ENCODE measurements around the gene DPH5. TPM values are rescaled to one million over a fixed set of nuclear protein-coding genes. Genes with fewer than 3 reads are reported as not detected.

The DPH5 gene
- total RNA-seq, 1 donor from 2014 or later: 22.1 TPM

DNA sequence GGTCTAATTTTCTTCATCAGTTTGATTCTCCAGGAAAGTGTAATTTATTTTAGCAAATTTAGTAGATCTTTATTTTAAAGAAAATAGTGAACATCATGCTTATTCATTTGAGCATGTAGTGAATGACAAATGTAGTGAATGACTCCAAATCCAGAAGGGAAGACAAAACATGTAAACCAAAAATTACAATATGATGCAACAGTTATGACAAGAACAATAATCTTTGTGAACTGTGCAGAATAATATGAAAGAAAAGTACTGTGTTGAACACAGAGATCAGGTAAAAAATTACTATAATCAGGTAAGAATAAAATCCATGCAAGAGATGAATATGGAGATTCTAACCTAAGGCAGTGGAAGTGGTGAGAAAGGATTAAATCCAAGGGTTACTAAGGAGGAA, 30.0 kb upstream of the DPH5 start:
- intact Hi-C loops (cut with DNase I): no loop called here
- Histone ChIP-seq H3K9me3 (no peaks in the 10 kb centered on the region), H3K4me1 (no peaks in the 10 kb centered on the region), H3K36me3 (no peaks in the 10 kb centered on the region), H3K27me3 (no peaks in the 10 kb centered on the region), H3K4me3 (no peak overlapping the region), H3K27ac (no peak overlapping the region)
- TF ChIP-seq, protein P1, sequence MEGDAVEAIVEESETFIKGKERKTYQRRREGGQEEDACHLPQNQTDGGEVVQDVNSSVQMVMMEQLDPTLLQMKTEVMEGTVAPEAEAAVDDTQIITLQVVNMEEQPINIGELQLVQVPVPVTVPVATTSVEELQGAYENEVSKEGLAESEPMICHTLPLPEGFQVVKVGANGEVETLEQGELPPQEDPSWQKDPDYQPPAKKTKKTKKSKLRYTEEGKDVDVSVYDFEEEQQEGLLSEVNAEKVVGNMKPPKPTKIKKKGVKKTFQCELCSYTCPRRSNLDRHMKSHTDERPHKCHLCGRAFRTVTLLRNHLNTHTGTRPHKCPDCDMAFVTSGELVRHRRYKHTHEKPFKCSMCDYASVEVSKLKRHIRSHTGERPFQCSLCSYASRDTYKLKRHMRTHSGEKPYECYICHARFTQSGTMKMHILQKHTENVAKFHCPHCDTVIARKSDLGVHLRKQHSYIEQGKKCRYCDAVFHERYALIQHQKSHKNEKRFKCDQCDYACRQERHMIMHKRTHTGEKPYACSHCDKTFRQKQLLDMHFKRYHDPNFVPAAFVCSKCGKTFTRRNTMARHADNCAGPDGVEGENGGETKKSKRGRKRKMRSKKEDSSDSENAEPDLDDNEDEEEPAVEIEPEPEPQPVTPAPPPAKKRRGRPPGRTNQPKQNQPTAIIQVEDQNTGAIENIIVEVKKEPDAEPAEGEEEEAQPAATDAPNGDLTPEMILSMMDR (IDR thresholded peaks at IDR 0.05): no peak
- no peak for TF ChIP-seq POLR2AphosphoS5 (IDR thresholded peaks at IDR 0.05; ENCODE audit: insufficient read depth in 1 of 2, low read depth in 1 of 2)
- no peak for TF ChIP-seq POLR2A (IDR thresholded peaks at IDR 0.05)
- DNase-seq (ENCODE audit: extremely low spot score in 2 of 2): no peak

DNA sequence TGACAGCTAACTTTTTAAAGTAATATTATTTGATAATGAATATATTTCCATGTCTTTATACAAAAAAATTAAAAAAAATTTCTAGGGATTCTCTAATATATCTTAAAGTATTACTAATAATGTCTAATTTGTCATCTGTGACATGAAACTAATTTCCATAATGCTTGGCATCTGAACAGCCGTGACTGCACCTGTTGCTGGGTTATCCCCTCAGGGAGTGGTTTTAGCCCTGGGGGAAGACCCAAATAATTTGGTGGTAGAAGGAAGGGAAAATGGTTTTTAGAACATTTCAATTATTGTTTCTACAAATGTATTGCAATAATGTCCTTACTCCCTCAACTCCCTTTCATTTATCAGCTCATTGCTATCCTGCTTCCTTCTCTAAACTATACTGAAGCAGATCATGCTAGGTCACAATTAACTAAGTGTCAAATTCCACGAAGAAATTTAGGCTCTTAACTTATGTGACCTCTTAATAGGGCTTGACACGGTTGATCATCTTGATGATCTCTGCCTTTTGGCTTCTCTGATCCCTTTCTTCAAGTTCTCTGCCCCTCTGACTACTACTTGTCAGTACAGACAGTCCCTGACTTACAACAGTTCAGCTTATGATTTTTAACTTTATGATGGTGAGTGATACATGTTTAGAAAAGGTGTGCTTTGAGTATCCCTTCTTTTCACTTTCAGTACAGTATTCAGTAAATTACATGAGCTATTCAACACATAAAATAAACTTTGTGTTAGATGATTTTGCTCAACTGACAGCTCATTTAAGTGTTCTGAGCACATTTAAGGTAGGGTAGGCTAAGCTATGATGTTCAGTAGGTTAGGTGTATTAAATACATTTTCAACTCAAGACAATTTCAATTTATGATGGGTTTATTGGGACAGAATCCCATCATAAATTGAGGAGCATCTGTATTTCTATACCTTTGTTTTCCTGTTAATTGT, 26.4 kb upstream of the DPH5 start:
- no peak for DNase-seq (ENCODE audit: extremely low spot score in 2 of 2)
- no peaks in the 10 kb centered on the region for H3K36me3 ChIP-seq
- no peaks in the 10 kb centered on the region for H3K9me3 ChIP-seq
- TF ChIP-seq, protein P1 (IDR thresholded peaks at IDR 0.05): no peak
- no peak for TF ChIP-seq POLR2A (IDR thresholded peaks at IDR 0.05)
- TF ChIP-seq POLR2AphosphoS5 (IDR thresholded peaks at IDR 0.05; ENCODE audit: insufficient read depth in 1 of 2, low read depth in 1 of 2): no peak
- no peak overlapping the region for H3K27ac ChIP-seq
- no peaks in the 10 kb centered on the region for H3K4me1 ChIP-seq
- H3K4me3 ChIP-seq: no peak overlapping the region
- H3K27me3 ChIP-seq: no peaks in the 10 kb centered on the region
- intact Hi-C loops (cut with DNase I): no loop called here

DNA sequence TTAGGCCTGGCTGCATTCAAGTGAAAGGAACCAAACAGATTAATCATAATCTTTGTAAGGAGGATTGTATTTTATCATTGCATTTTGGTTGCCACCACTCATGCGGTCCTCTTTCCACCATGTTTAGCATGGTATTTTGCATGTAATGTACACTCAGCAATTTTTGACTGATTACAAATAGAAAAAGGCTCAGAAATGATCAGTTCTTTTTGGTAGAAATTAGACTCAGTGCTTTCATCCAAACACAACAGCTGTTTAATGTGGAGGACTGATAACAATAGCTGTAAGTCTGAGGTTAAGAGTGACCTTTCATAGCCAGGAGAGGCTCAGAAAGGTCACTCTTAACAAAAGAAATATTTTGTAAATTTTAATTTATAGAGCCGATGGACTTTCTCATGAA, 25.3 kb upstream of the DPH5 start:
- no peaks in the 10 kb centered on the region for H3K27me3 ChIP-seq
- H3K9me3 ChIP-seq: no peaks in the 10 kb centered on the region
- no peak overlapping the region for H3K27ac ChIP-seq
- no peak overlapping the region for H3K4me3 ChIP-seq
- no peak for DNase-seq (ENCODE audit: extremely low spot score in 2 of 2)
- H3K36me3 ChIP-seq: no peaks in the 10 kb centered on the region
- TF ChIP-seq, protein P1 (IDR thresholded peaks at IDR 0.05): no peak
- no peak for TF ChIP-seq POLR2A (IDR thresholded peaks at IDR 0.05)
- intact Hi-C loops (cut with DNase I): no loop called here
- no peaks in the 10 kb centered on the region for H3K4me1 ChIP-seq

GRCh38 chr1:101044749-101045148, 19.2 kb upstream of the DPH5 start:
- Histone ChIP-seq H3K36me3 (no peaks in the 10 kb centered on the region), H3K9me3 (peaks cover 7% of the 10 kb centered on the region), H3K27ac (no peak overlapping the region), H3K4me3 (no peak overlapping the region), H3K27me3 (no peaks in the 10 kb centered on the region), H3K4me1 (no peaks in the 10 kb centered on the region)
- TF ChIP-seq, protein P1 (IDR thresholded peaks at IDR 0.05): no peak
- TF ChIP-seq POLR2AphosphoS5 (IDR thresholded peaks at IDR 0.05; ENCODE audit: insufficient read depth in 1 of 2, low read depth in 1 of 2) (no peak), POLR2A (IDR thresholded peaks at IDR 0.05) (no peak)
- DNase-seq (ENCODE audit: extremely low spot score in 2 of 2): no peak
- intact Hi-C loops (cut with DNase I): no loop called here

DNA sequence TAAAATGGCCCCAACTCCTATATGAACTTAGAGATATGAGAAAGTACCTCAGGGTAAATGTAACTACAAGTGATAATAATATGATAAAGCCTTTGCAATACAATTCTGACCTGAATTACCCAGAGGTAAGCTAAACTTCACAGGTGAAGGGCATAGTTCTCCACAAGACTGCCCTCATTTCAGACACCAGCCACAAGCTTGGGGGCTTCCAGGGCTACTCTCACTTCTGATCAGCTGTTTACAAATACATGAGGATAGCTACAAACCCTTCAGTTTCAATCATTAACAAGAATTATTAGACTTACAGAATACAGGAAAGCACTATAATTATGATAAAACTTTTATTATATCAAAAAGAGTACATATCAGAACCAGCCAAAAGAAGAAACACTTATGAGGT, 18.7 kb upstream of the DPH5 start:
- H3K4me3 ChIP-seq: no peak overlapping the region
- no peaks in the 10 kb centered on the region for H3K4me1 ChIP-seq
- H3K9me3 ChIP-seq: peaks cover 7% of the 10 kb centered on the region
- TF ChIP-seq, protein P1 (IDR thresholded peaks at IDR 0.05): no peak
- TF ChIP-seq POLR2A (IDR thresholded peaks at IDR 0.05) (no peak), POLR2AphosphoS5 (IDR thresholded peaks at IDR 0.05; ENCODE audit: insufficient read depth in 1 of 2, low read depth in 1 of 2) (no peak)
- intact Hi-C loops (cut with DNase I): no loop called here
- no peak for DNase-seq (ENCODE audit: extremely low spot score in 2 of 2)
- no peak overlapping the region for H3K27ac ChIP-seq
- H3K36me3 ChIP-seq: no peaks in the 10 kb centered on the region
- no peaks in the 10 kb centered on the region for H3K27me3 ChIP-seq
